ENCODE data around the gene MPPE1.
"Not testable (repeated sequence)": the region's sequence is repeated elsewhere in the genome, so short reads cannot be mapped to it uniquely, and the experiment has no call there.

The MPPE1 gene

DNA sequence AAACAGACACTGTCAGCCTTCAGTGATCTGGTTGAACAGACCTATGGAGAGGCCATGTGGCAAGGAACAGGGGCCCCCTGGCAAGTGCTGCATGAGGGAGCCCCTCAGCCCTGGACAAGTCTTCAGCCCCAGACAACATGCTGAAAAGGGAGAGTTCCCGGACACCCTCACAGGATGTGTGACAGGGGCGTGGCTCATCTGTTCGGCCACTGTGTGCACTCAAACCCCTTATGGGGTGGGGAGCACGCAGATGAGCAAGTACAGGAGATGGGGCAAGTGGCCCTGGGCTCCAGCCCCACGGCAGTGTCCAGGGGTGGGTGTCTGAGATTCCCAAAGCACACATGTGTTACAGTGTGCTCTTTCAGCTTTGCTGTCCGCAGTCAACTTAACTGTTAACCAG is 35.4 kb upstream of the MPPE1 start:
- TF ChIP-seq, protein P1, sequence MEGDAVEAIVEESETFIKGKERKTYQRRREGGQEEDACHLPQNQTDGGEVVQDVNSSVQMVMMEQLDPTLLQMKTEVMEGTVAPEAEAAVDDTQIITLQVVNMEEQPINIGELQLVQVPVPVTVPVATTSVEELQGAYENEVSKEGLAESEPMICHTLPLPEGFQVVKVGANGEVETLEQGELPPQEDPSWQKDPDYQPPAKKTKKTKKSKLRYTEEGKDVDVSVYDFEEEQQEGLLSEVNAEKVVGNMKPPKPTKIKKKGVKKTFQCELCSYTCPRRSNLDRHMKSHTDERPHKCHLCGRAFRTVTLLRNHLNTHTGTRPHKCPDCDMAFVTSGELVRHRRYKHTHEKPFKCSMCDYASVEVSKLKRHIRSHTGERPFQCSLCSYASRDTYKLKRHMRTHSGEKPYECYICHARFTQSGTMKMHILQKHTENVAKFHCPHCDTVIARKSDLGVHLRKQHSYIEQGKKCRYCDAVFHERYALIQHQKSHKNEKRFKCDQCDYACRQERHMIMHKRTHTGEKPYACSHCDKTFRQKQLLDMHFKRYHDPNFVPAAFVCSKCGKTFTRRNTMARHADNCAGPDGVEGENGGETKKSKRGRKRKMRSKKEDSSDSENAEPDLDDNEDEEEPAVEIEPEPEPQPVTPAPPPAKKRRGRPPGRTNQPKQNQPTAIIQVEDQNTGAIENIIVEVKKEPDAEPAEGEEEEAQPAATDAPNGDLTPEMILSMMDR (conservative IDR thresholded peaks at IDR 0.05): no peak
- H3K27ac ChIP-seq: no peak overlapping the region

DNA sequence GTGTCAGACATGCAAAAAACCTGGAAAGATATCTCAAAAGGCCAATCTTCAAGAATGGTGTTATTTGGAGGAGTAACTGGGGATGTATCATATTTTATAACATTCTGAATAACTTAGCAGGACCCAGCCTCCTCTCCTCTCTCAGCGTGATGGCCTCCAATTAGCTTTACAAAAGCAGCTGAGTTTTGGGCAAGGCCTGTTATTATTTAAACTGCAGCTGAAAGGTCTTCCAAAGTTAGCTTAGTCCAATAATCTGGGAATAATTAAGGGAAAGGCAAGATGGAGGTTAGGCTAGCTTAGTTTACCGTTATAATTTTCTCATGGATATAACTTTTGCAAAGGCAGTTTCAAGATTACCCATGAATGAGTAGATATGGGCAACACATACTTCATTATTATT is 32.8 kb upstream of the MPPE1 start:
- H3K27ac ChIP-seq: no peak overlapping the region
- TF ChIP-seq, protein P1 (conservative IDR thresholded peaks at IDR 0.05): no peak

DNA sequence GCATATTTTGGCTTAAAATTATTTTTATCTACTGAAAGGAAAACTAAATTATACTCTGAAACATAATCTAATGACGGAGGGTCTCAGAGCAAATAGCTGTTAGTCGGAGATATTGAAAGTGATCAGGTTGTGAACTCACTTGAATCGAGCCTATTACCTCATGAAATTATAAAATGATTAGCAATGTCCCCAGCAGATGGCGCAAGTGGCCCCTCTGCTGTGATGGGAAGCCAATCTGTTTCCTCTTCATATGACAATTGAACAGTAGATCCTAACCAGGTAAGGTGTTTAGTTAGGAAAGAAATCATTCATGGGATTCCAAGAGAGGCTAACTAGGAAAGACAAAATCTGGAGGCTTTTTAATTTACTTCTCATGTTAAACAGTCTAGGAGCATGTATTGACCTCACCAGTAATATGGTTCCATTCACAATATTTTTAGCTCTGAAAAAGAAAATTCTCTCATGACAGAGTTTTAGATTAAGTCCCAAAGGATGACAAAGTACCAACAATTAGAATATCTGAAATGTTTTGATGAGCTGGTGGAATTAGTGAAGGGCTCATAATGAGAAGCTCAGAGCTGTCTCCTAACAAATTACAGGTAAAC is 29.9 kb upstream of the MPPE1 start:
- TF ChIP-seq, protein P1 (conservative IDR thresholded peaks at IDR 0.05): peak; percentile 90
- no peak overlapping the region for H3K27ac ChIP-seq

DNA sequence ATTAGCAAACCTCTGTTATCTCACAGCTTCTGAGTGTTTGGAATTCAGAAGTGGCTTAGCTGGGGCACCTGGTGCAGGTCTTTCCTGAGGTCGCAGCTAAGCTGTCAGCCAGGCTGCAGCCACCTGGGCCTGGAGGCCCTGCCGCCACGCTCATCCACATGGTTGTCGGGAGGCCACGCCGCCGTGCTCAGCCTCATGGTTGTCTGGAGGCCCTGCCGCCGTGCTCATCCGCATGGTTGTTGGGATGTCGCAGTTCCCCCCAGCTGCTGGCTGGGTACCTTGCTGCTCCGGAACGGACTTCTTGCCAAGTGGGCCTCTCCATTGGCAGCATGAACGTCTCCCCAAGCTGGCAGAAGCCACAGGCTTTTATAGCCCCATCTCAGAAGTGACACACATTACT is 24.3 kb upstream of the MPPE1 start:
- TF ChIP-seq, protein P1 (conservative IDR thresholded peaks at IDR 0.05): no peak

DNA sequence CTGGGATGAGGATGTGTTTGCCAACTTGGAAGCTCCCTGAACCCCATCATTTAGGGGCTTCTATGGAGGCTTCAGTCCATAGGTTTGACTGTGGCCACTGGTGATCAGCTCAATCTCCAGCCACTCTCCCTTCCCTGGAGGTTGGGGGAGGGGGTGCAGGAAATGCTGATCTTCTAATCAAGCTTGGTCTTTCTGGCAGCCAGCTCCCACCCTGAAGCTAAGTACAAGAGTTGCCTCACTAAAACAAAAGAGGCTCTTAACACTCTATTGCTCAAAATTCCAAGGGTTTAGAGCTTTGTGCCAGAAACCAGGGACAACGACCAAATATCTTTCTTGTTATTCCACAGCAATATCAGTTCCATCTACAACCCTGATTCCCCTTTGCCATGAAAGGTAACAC is 19.4 kb upstream of the MPPE1 start:
- TF ChIP-seq, protein P1 (conservative IDR thresholded peaks at IDR 0.05): no peak
- H3K27ac ChIP-seq: no peak overlapping the region

More for the DNA sequence above, 24.3 kb upstream of the MPPE1 start:
- H3K27ac ChIP-seq: no peak overlapping the region

DNA sequence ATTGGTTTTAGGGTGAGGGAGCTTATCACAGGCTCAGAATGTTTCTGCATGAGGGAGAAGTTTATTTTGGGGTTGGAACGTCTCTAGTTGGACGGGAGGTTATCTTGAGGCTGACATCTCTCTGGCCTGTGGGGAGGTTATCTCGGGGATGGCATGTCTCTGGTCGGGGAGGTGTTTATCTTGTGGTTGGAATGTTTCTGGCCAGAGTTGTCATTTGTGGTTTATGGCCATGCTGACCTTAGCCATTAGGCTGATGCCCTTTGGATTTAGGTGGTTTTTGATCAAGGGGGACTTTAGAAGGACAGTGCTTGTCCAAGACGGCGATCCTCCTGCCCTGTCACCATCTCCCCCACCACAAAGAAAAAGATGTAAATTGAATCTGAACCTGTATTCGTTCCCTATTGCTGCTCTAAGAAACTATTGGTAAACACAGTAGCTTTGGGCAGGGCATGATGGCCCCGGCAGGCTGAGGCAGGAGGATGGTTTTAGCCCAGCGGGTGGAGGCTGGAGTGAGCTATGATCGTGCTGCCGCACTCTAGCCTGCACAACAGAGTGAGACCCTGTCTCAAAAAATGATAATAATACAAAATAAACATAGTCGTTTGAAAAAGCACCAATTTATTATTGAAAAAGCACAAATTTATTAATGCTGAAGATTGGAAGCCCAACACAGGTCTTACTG is 17.8 kb upstream of the MPPE1 start:
- no peak overlapping the region for H3K27ac ChIP-seq
- TF ChIP-seq, protein P1 (conservative IDR thresholded peaks at IDR 0.05): no peak

DNA sequence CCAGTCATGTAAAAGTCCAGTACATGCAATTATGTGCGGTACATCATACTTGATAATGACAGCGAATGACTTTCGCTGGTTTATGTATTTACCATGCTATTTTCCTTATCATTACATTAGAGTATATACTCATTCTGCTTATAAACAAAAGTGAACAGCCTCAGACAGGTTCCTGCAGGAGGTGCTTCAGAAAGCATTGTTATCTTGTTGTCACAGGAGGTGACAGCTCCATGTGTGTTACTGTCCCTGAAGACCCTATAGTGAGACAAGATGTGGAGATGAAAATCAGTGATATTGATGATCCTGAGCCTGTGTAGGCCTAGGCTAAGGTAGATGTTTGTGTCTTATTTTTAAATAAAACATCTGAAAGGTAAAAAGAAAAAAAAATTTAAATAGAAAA is 15.3 kb upstream of the MPPE1 start:
- H3K27ac ChIP-seq: no peak overlapping the region
- TF ChIP-seq, protein P1 (conservative IDR thresholded peaks at IDR 0.05): no peak

DNA sequence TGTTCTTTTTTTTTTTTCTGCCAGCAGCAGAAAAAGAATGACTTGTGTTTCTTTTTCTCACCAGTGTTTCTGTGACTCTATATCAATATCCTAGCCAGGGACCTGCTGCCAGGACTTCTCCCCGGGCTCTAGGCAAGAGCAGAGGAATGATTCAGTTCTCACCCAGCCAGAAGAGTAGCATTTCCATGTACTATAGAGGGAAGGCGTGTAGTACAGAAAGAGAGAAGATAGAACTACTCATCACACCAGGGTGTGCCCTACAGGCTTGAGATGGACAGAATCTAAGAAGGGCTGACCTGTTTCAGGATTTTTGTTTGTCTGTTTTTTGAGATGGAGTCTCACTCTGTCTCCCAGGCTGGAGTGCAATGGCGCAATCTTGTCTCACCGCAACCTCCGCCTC is 11.4 kb upstream of the MPPE1 start:
- not testable (repeated sequence) for H3K27ac ChIP-seq

DNA sequence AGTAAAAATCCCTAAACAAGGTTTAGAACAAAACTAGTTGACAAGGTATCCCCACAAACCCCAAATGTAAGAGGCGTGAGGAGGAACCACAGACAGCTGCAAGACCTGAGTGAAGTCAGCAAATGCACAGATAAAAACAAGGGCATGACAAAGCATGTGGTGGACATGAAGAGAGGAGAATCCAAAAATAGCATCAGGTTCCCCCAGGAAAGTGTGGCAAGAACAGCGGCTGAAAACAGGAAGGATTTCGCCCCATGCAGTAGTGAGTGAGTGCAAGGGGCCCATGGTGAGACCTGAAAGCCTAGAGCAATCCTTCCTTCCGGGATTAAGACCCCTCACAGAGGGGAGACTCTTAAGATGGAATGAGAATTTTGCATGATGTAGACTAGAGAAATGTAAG is 8.8 kb upstream of the MPPE1 start:
- not testable (repeated sequence) for H3K27ac ChIP-seq

Data from VCaP (cell line).